B cell (primary cell): ENCODE data around the gene SPTA1. TPM values are rescaled to one million over a fixed set of nuclear protein-coding genes. Genes with fewer than 3 reads are reported as not detected.

ENCODE experiments used
- ATAC-seq: fragments of 200-7000 bp; cut with Tn5 transposase; one replicate; pipeline ENCODE4 v1.10.0; 2021; ENCODE audit warnings: low read depth, mild to moderate bottlenecking, moderate number of reproducible peaks, moderate library complexity
- CTCF ChIA-PET: fragments of 350-600 bp; sonication (Branson Sonifier 250); formaldehyde crosslinking; loops from one replicate; lab custom pipeline; 2021; ENCODE audit warnings: antibody characterized with exemption, inconsistent platforms; lab: Charles Lee
- POLR2A ChIA-PET: fragments of 350-600 bp; sonication (Branson Sonifier 250); formaldehyde crosslinking; loops from one replicate; lab custom pipeline; 2021; ENCODE audit warnings: antibody characterized with exemption; lab: Charles Lee
- DNase-seq: peaks from one replicate; pipeline ENCODE4 v3.0.0; 2013
- H2AFZ ChIP-seq: 2 replicates; pipeline ENCODE4 v1.6.1; 2012; ENCODE audit warnings: mild to moderate bottlenecking, low read depth, low read length; ENCODE audit not compliant: insufficient read depth, poor library complexity, severe bottlenecking
- H3K27ac ChIP-seq, 2 donors: 1 replicate in 1 of 2; 2 replicates in 1 of 2; pipeline ENCODE4 v1.5.1; 2012 to 2013; ENCODE audit warnings: low read length in 2 of 2, mild to moderate bottlenecking in 2 of 2, moderate library complexity in 1 of 2
- H3K27me3 ChIP-seq, 4 experiments: fragments of 200-600 bp in 1 of 4; sonication (generic) in 1 of 4; replicated peaks in 1 of 4; 1 replicate in 2 of 4; 2 replicates in 2 of 4; pipeline versions ENCODE4 v1.6.1 to v1.7.0; 2013 to 2016; ENCODE audit warnings: low read length in 3 of 4, mild to moderate bottlenecking in 2 of 4, mixed read lengths in 1 of 4, moderate library complexity in 1 of 4; ENCODE audit not compliant: insufficient read depth in 4 of 4, control insufficient read depth in 3 of 4; ENCODE audit errors: control extremely low read depth in 1 of 4
- H3K36me3 ChIP-seq, 2 experiments: replicated peaks in 1 of 2; 1 replicate in 1 of 2; 2 replicates in 1 of 2; pipeline versions ENCODE4 v1.6.1 to v1.7.1; 2013; ENCODE audit warnings: low read length in 1 of 2; ENCODE audit not compliant: insufficient read depth in 2 of 2, control insufficient read depth in 1 of 2; ENCODE audit errors: control extremely low read depth in 1 of 2, extremely low read depth in 1 of 2
- H3K4me1 ChIP-seq, 2 donors: fragments of 200-600 bp in 1 of 2; sonication (generic) in 1 of 2; 1 replicate in 1 of 2; 2 replicates in 1 of 2; pipeline versions ENCODE4 v1.5.1 to v1.6.1; 2013 to 2017; ENCODE audit warnings: low read length in 2 of 2; ENCODE audit not compliant: control insufficient read depth in 2 of 2, insufficient read depth in 2 of 2
- H3K4me2 ChIP-seq: replicated peaks from 2 replicates; pipeline ENCODE3; 2012; ENCODE audit warnings: mild to moderate bottlenecking, low read depth, low read length; ENCODE audit not compliant: poor library complexity, severe bottlenecking
- H3K4me3 ChIP-seq, 5 experiments: fragments of 200-600 bp in 1 of 5; sonication (generic) in 1 of 5; 1 replicate in 3 of 5; 2 replicates in 2 of 5; pipeline versions ENCODE4 v1.5.1 to v1.7.0; 2011 to 2016; ENCODE audit warnings: low read length in 4 of 5, mild to moderate bottlenecking in 4 of 5, low read depth in 2 of 5, control low read depth in 1 of 5, moderate library complexity in 1 of 5; ENCODE audit not compliant: insufficient read depth in 1 of 5; ENCODE audit errors: control extremely low read depth in 1 of 5, extremely low read depth in 1 of 5
- H3K79me2 ChIP-seq: fragments of 200-600 bp; sonication (generic); one replicate; pipeline ENCODE4 v1.6.0; 2016; ENCODE audit warnings: low read length; ENCODE audit not compliant: control insufficient read depth, insufficient read depth
- H3K9ac ChIP-seq: fragments of 200-600 bp; sonication (generic); 2 replicates; pipeline ENCODE4 v1.6.1; 2017; ENCODE audit warnings: mild to moderate bottlenecking, low read length, moderate library complexity
- H3K9me3 ChIP-seq, 3 donors: one replicate each; pipeline versions ENCODE4 v1.6.1 to v1.7.1; 2013; ENCODE audit warnings: low read length in 2 of 3; ENCODE audit not compliant: control insufficient read depth in 2 of 3, insufficient read depth in 1 of 3; ENCODE audit errors: control extremely low read depth in 1 of 3
- H4K20me1 ChIP-seq: 2 replicates; pipeline ENCODE4 v1.6.0; 2012; ENCODE audit warnings: mild to moderate bottlenecking, low read length; ENCODE audit not compliant: insufficient read depth, control insufficient read depth, poor library complexity, severe bottlenecking
- H3K27ac Mint-ChIP-seq: one replicate; pipeline ENCODE4 v1.8.0; 2021; ENCODE audit warnings: mixed read lengths
- H3K27me3 Mint-ChIP-seq: one replicate; pipeline ENCODE4 v1.8.0; 2021; ENCODE audit warnings: mixed read lengths
- H3K4me1 Mint-ChIP-seq: one replicate; pipeline ENCODE4 v1.8.0; 2021; ENCODE audit warnings: mixed read lengths
- H3K4me3 Mint-ChIP-seq: one replicate; pipeline ENCODE4 v1.8.0; 2021; ENCODE audit warnings: mixed read lengths
- H3K9me3 Mint-ChIP-seq: one replicate; pipeline ENCODE4 v1.8.0; 2022; ENCODE audit warnings: mixed read lengths; ENCODE audit not compliant: insufficient read depth
- EZH2 ChIP-seq: IDR thresholded peaks from 2 replicates; pipeline ENCODE4 v1.6.1; 2012; ENCODE audit warnings: borderline replicate concordance, low read depth, mild to moderate bottlenecking, moderate library complexity, low read length; ENCODE audit not compliant: insufficient read depth, poor library complexity, severe bottlenecking
- WGBS: methylation state at CpG from one replicate; pipeline ENCODE4 v1.1.5; 2013; ENCODE audit warnings: missing lambda C conversion rate; ENCODE audit not compliant: insufficient coverage; 5-methylcytosine and 5-hydroxymethylcytosine counted together
- intact Hi-C: fragments of 100-400 bp; cut with micrococcal nuclease; formaldehyde crosslinking; loops from one replicate; pipeline ENCODE4 v1.10.0; 2022
- polyA plus RNA-seq: library from polyadenylated mRNA; depleted of rRNA; stranded (reverse); fragments of >200 nt; gene quantifications from 2 replicates; pipeline ENCODE4 v1.2.3, GENCODE V29; 2012
- total RNA-seq, 2 donors: library from RNA; stranded (reverse); fragments of 120-200 nt in 1 of 2; gene quantifications; 1 replicate in 1 of 2; 2 replicates in 1 of 2; pipeline versions ENCODE4 v1.2.3 to v1.2.4, GENCODE V29; 2013 to 2022
- TF ChIP-seq, protein P1 (sequence below): fragments of 200-600 bp; IDR thresholded peaks from one replicate; pipeline ENCODE4 v1.8.0; 2022; ENCODE audit warnings: antibody characterized with exemption, mild to moderate bottlenecking

The SPTA1 gene
- total and polyA plus RNA-seq, 2 donors (not counting 1 experiment from before 2014, with no cell fraction given): 0.21 TPM; not detected in 1

DNA sequence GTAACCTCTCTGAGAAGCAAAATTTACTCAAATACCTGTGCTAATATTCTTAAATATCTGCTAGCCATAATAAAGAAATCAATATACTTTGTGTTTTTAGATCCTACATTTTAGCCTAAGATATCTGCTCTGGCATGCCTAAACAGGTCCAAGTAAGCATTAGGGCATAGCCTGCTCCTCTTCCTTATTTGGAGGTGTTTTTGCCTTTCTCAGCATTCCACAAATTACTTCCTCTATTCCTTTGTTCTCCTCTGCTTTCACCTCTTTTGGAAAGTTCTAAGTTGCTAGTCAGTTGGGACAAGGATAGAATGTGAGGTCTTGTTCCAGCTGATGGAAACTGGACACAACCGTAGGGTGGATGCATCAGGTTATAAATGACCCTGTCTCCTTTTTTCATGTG is 99.6 kb downstream of the SPTA1 start:
- Histone ChIP-seq H3K4me2 (no peak overlapping the region), H3K36me3 (no peaks in the 10 kb centered on the region), H3K27me3 (peaks cover 0 to 2% (median 0%) of the 10 kb centered on the region in 4 experiments), H4K20me1 (no peaks in the 10 kb centered on the region), H3K4me3 (no peak overlapping the region), H3K9ac (no peak overlapping the region), H2AFZ (no peak overlapping the region), H3K27ac (no peak overlapping the region), H3K4me1 (no peaks in the 10 kb centered on the region), H3K9me3 (peaks cover 10 to 12% (median 10%) of the 10 kb centered on the region in 3 donors), H3K79me2 (no peaks in the 10 kb centered on the region)
- Mint-ChIP-seq H3K27ac (no peak overlapping the region), H3K4me3 (no peak overlapping the region), H3K9me3 (no peaks in the 10 kb centered on the region), H3K4me1 (no peaks in the 10 kb centered on the region), H3K27me3 (peaks cover 32% of the 10 kb centered on the region)
- intact Hi-C loops: no loop called here
- TF ChIP-seq EZH2: no peak
- TF ChIP-seq, protein P1, sequence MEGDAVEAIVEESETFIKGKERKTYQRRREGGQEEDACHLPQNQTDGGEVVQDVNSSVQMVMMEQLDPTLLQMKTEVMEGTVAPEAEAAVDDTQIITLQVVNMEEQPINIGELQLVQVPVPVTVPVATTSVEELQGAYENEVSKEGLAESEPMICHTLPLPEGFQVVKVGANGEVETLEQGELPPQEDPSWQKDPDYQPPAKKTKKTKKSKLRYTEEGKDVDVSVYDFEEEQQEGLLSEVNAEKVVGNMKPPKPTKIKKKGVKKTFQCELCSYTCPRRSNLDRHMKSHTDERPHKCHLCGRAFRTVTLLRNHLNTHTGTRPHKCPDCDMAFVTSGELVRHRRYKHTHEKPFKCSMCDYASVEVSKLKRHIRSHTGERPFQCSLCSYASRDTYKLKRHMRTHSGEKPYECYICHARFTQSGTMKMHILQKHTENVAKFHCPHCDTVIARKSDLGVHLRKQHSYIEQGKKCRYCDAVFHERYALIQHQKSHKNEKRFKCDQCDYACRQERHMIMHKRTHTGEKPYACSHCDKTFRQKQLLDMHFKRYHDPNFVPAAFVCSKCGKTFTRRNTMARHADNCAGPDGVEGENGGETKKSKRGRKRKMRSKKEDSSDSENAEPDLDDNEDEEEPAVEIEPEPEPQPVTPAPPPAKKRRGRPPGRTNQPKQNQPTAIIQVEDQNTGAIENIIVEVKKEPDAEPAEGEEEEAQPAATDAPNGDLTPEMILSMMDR: no peak
- ChIA-PET POLR2A (no interaction called here), CTCF (no interaction called here)
- 100% methylated on average over 1 of the region's 1 CpG for WGBS
- DNase-seq (no peak), ATAC-seq (no peak)

DNA sequence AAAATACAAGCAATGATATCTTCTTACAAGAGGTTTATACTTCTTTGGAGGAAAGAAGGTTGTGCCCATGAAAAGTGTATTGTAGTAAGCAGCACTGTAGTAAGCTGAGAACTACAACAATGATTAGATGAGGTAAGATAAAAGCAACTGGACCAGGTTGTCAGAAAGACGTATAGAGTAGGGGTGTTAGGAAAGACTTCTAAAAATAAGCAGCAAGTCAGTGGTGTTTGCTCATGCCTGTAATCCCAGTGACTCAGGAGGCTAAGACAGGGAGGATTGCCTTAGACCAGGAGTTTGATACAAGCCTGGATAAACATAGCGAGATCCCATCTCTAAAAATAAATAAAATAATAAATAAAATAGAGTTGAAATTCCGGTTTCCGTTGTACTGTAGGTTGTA is 102.6 kb downstream of the SPTA1 start:
- H3K4me1 Mint-ChIP-seq: no peaks in the 10 kb centered on the region
- H3K27ac Mint-ChIP-seq: no peak overlapping the region
- H3K27me3 Mint-ChIP-seq: peaks cover 27% of the 10 kb centered on the region
- intact Hi-C loops: no loop called here
- peaks cover 0 to 3% (median under 1%) of the 10 kb centered on the region in 4 experiments for H3K27me3 ChIP-seq
- no peak overlapping the region for H3K9ac ChIP-seq
- WGBS: no CpG with 5 or more reads among the region's 4 CpGs
- H3K9me3 ChIP-seq: peaks cover 10 to 12% (median 10%) of the 10 kb centered on the region in 3 donors
- CTCF ChIA-PET: no interaction called here
- H2AFZ ChIP-seq: no peak overlapping the region
- H3K4me3 ChIP-seq: no peak overlapping the region
- DNase-seq (no peak), ATAC-seq (no peak)
- H3K27ac ChIP-seq: no peak overlapping the region
- H3K4me3 Mint-ChIP-seq: no peak overlapping the region
- POLR2A ChIA-PET: no interaction called here
- no peaks in the 10 kb centered on the region for H3K36me3 ChIP-seq
- no peaks in the 10 kb centered on the region for H3K79me2 ChIP-seq
- H4K20me1 ChIP-seq: no peaks in the 10 kb centered on the region
- H3K4me1 ChIP-seq: no peaks in the 10 kb centered on the region
- H3K9me3 Mint-ChIP-seq: no peaks in the 10 kb centered on the region
- H3K4me2 ChIP-seq: no peak overlapping the region
- TF ChIP-seq, protein P1: no peak
- no peak for TF ChIP-seq EZH2
